GM12865 (cell line): Measurements from ENCODE around the gene DLL1.

Source experiments
- DNase-seq: peaks from one replicate; pipeline ENCODE4 v3.0.0; 2010; ENCODE audit warnings: low read depth
- H3K4me3 ChIP-seq: 2 replicates; pipeline ENCODE4 v1.5.1; 2011; ENCODE audit warnings: mild to moderate bottlenecking, low read depth, low read length, control low read depth
- CTCF ChIP-seq: IDR thresholded peaks from 2 replicates; pipeline ENCODE4 v1.5.1; 2011; ENCODE audit warnings: low read length, control low read depth, low read depth, inconsistent platforms; ENCODE audit not compliant: insufficient read depth; ENCODE audit errors: missing control alignments

The DLL1 gene

GRCh38 chr6:170248861-170249600 is 41.8 kb downstream of the DLL1 start:
- no peak for TF ChIP-seq CTCF

GRCh38 chr6:170248111-170248805 is 42.6 kb downstream of the DLL1 start:
- DNase-seq: no peak
- H3K4me3 ChIP-seq: no peak overlapping the region
- no peak for TF ChIP-seq CTCF

More at GRCh38 chr6:170248861-170249600, 41.8 kb downstream of the DLL1 start:
- no peak overlapping the region for H3K4me3 ChIP-seq
- DNase-seq: no peak

- TF ChIP-seq CTCF: no peak
- no peak for DNase-seq
- H3K4me3 ChIP-seq: no peak overlapping the region
These were observed 43.6 kb downstream of the DLL1 start for GRCh38 chr6:170247178-170247701.

- H3K4me3 ChIP-seq: no peak overlapping the region
- DNase-seq: no peak
- TF ChIP-seq CTCF: no peak
These were observed 45.3 kb downstream of the DLL1 start for GRCh38 chr6:170245475-170245992.

GRCh38 chr6:170244721-170245474 is 46.0 kb downstream of the DLL1 start:
- H3K4me3 ChIP-seq: no peak overlapping the region
- DNase-seq: no peak
- no peak for TF ChIP-seq CTCF

- no peak for DNase-seq
- no peak for TF ChIP-seq CTCF
These were observed 47.0 kb downstream of the DLL1 start for GRCh38 chr6:170243791-170244291.

More at GRCh38 chr6:170243791-170244291, 47.0 kb downstream of the DLL1 start:
- H3K4me3 ChIP-seq: no peak overlapping the region
